B cell (primary cell): ENCODE measurements around the gene SH3D19. TPM values are rescaled to one million over a fixed set of nuclear protein-coding genes. Genes with fewer than 3 reads are reported as not detected.

ENCODE experiments used
- ATAC-seq: fragments of 200-7000 bp; cut with Tn5 transposase; one replicate; pipeline ENCODE4 v1.10.0; 2021; ENCODE audit warnings: low read depth, mild to moderate bottlenecking, moderate number of reproducible peaks, moderate library complexity
- CTCF ChIA-PET: fragments of 350-600 bp; sonication (Branson Sonifier 250); formaldehyde crosslinking; loops from one replicate; lab custom pipeline; 2021; ENCODE audit warnings: antibody characterized with exemption, inconsistent platforms; lab: Charles Lee
- POLR2A ChIA-PET: fragments of 350-600 bp; sonication (Branson Sonifier 250); formaldehyde crosslinking; loops from one replicate; lab custom pipeline; 2021; ENCODE audit warnings: antibody characterized with exemption; lab: Charles Lee
- DNase-seq: peaks from one replicate; pipeline ENCODE4 v3.0.0; 2013
- H2AFZ ChIP-seq: 2 replicates; pipeline ENCODE4 v1.6.1; 2012; ENCODE audit warnings: mild to moderate bottlenecking, low read depth, low read length; ENCODE audit not compliant: insufficient read depth, poor library complexity, severe bottlenecking
- H3K27ac ChIP-seq, 2 donors: 1 replicate in 1 of 2; 2 replicates in 1 of 2; pipeline ENCODE4 v1.5.1; 2012 to 2013; ENCODE audit warnings: low read length in 2 of 2, mild to moderate bottlenecking in 2 of 2, moderate library complexity in 1 of 2
- H3K27me3 ChIP-seq, 4 experiments: fragments of 200-600 bp in 1 of 4; sonication (generic) in 1 of 4; replicated peaks in 1 of 4; 1 replicate in 2 of 4; 2 replicates in 2 of 4; pipeline versions ENCODE4 v1.6.1 to v1.7.0; 2013 to 2016; ENCODE audit warnings: low read length in 3 of 4, mild to moderate bottlenecking in 2 of 4, mixed read lengths in 1 of 4, moderate library complexity in 1 of 4; ENCODE audit not compliant: insufficient read depth in 4 of 4, control insufficient read depth in 3 of 4; ENCODE audit errors: control extremely low read depth in 1 of 4
- H3K36me3 ChIP-seq, 2 experiments: replicated peaks in 1 of 2; 1 replicate in 1 of 2; 2 replicates in 1 of 2; pipeline versions ENCODE4 v1.6.1 to v1.7.1; 2013; ENCODE audit warnings: low read length in 1 of 2; ENCODE audit not compliant: insufficient read depth in 2 of 2, control insufficient read depth in 1 of 2; ENCODE audit errors: control extremely low read depth in 1 of 2, extremely low read depth in 1 of 2
- H3K4me1 ChIP-seq, 2 donors: fragments of 200-600 bp in 1 of 2; sonication (generic) in 1 of 2; 1 replicate in 1 of 2; 2 replicates in 1 of 2; pipeline versions ENCODE4 v1.5.1 to v1.6.1; 2013 to 2017; ENCODE audit warnings: low read length in 2 of 2; ENCODE audit not compliant: control insufficient read depth in 2 of 2, insufficient read depth in 2 of 2
- H3K4me2 ChIP-seq: replicated peaks from 2 replicates; pipeline ENCODE3; 2012; ENCODE audit warnings: mild to moderate bottlenecking, low read depth, low read length; ENCODE audit not compliant: poor library complexity, severe bottlenecking
- H3K4me3 ChIP-seq, 5 experiments: fragments of 200-600 bp in 1 of 5; sonication (generic) in 1 of 5; 1 replicate in 3 of 5; 2 replicates in 2 of 5; pipeline versions ENCODE4 v1.5.1 to v1.7.0; 2011 to 2016; ENCODE audit warnings: low read length in 4 of 5, mild to moderate bottlenecking in 4 of 5, low read depth in 2 of 5, control low read depth in 1 of 5, moderate library complexity in 1 of 5; ENCODE audit not compliant: insufficient read depth in 1 of 5; ENCODE audit errors: control extremely low read depth in 1 of 5, extremely low read depth in 1 of 5
- H3K79me2 ChIP-seq: fragments of 200-600 bp; sonication (generic); one replicate; pipeline ENCODE4 v1.6.0; 2016; ENCODE audit warnings: low read length; ENCODE audit not compliant: control insufficient read depth, insufficient read depth
- H3K9ac ChIP-seq: fragments of 200-600 bp; sonication (generic); 2 replicates; pipeline ENCODE4 v1.6.1; 2017; ENCODE audit warnings: mild to moderate bottlenecking, low read length, moderate library complexity
- H3K9me3 ChIP-seq, 3 donors: one replicate each; pipeline versions ENCODE4 v1.6.1 to v1.7.1; 2013; ENCODE audit warnings: low read length in 2 of 3; ENCODE audit not compliant: control insufficient read depth in 2 of 3, insufficient read depth in 1 of 3; ENCODE audit errors: control extremely low read depth in 1 of 3
- H4K20me1 ChIP-seq: 2 replicates; pipeline ENCODE4 v1.6.0; 2012; ENCODE audit warnings: mild to moderate bottlenecking, low read length; ENCODE audit not compliant: insufficient read depth, control insufficient read depth, poor library complexity, severe bottlenecking
- H3K27ac Mint-ChIP-seq: one replicate; pipeline ENCODE4 v1.8.0; 2021; ENCODE audit warnings: mixed read lengths
- H3K27me3 Mint-ChIP-seq: one replicate; pipeline ENCODE4 v1.8.0; 2021; ENCODE audit warnings: mixed read lengths
- H3K4me1 Mint-ChIP-seq: one replicate; pipeline ENCODE4 v1.8.0; 2021; ENCODE audit warnings: mixed read lengths
- H3K4me3 Mint-ChIP-seq: one replicate; pipeline ENCODE4 v1.8.0; 2021; ENCODE audit warnings: mixed read lengths
- H3K9me3 Mint-ChIP-seq: one replicate; pipeline ENCODE4 v1.8.0; 2022; ENCODE audit warnings: mixed read lengths; ENCODE audit not compliant: insufficient read depth
- EZH2 ChIP-seq: IDR thresholded peaks from 2 replicates; pipeline ENCODE4 v1.6.1; 2012; ENCODE audit warnings: borderline replicate concordance, low read depth, mild to moderate bottlenecking, moderate library complexity, low read length; ENCODE audit not compliant: insufficient read depth, poor library complexity, severe bottlenecking
- WGBS: methylation state at CpG from one replicate; pipeline ENCODE4 v1.1.5; 2013; ENCODE audit warnings: missing lambda C conversion rate; ENCODE audit not compliant: insufficient coverage; 5-methylcytosine and 5-hydroxymethylcytosine counted together
- intact Hi-C: fragments of 100-400 bp; cut with micrococcal nuclease; formaldehyde crosslinking; loops from one replicate; pipeline ENCODE4 v1.10.0; 2022
- polyA plus RNA-seq: library from polyadenylated mRNA; depleted of rRNA; stranded (reverse); fragments of >200 nt; gene quantifications from 2 replicates; pipeline ENCODE4 v1.2.3, GENCODE V29; 2012
- total RNA-seq, 2 donors: library from RNA; stranded (reverse); fragments of 120-200 nt in 1 of 2; gene quantifications; 1 replicate in 1 of 2; 2 replicates in 1 of 2; pipeline versions ENCODE4 v1.2.3 to v1.2.4, GENCODE V29; 2013 to 2022
- TF ChIP-seq, protein P1 (sequence below): fragments of 200-600 bp; IDR thresholded peaks from one replicate; pipeline ENCODE4 v1.8.0; 2022; ENCODE audit warnings: antibody characterized with exemption, mild to moderate bottlenecking

Gene SH3D19
- total and polyA plus RNA-seq, 2 donors (not counting 1 experiment from before 2014, with no cell fraction given), result 0.01 TPM; not detected in 1

DNA sequence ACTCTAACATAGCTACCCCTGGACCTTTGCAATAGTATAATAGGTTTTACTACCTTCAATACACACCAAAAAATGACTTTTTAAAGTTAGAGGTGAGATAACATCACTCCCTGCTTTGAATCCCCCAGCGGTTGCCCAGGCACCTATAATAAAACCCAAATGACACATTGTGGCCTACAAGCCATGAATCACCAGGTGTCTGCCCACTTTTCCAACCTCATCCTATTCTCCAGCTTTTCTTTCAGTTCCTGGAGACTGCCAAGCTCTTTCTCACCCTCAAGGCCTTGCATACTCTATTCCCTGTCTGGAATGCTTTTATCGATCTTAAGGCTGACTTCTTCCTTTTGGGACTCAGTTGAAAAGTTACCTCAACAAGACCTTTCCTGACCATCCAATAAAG lies 64.9 kb downstream of the SH3D19 start:
- H2AFZ ChIP-seq, result no peak overlapping the region
- ChIA-PET CTCF (no interaction called here), POLR2A (no interaction called here)
- no peaks in the 10 kb centered on the region for H3K27me3 ChIP-seq
- no peaks in the 10 kb centered on the region for H3K36me3 ChIP-seq
- peaks cover 0 to 7% (median 0%) of the 10 kb centered on the region in 3 donors for H3K9me3 ChIP-seq
- ATAC-seq (no peak), DNase-seq (no peak)
- Mint-ChIP-seq H3K27ac (no peak overlapping the region), H3K27me3 (peaks cover 5% of the 10 kb centered on the region), H3K9me3 (no peaks in the 10 kb centered on the region), H3K4me1 (no peaks in the 10 kb centered on the region), H3K4me3 (no peak overlapping the region)
- 100% methylated on average over 2 of the region's 2 CpGs for WGBS
- H3K4me1 ChIP-seq, result no peaks in the 10 kb centered on the region
- no peaks in the 10 kb centered on the region for H4K20me1 ChIP-seq
- no peak overlapping the region for H3K4me2 ChIP-seq
- no peak overlapping the region for H3K4me3 ChIP-seq
- no peak overlapping the region for H3K27ac ChIP-seq
- TF ChIP-seq, protein P1, sequence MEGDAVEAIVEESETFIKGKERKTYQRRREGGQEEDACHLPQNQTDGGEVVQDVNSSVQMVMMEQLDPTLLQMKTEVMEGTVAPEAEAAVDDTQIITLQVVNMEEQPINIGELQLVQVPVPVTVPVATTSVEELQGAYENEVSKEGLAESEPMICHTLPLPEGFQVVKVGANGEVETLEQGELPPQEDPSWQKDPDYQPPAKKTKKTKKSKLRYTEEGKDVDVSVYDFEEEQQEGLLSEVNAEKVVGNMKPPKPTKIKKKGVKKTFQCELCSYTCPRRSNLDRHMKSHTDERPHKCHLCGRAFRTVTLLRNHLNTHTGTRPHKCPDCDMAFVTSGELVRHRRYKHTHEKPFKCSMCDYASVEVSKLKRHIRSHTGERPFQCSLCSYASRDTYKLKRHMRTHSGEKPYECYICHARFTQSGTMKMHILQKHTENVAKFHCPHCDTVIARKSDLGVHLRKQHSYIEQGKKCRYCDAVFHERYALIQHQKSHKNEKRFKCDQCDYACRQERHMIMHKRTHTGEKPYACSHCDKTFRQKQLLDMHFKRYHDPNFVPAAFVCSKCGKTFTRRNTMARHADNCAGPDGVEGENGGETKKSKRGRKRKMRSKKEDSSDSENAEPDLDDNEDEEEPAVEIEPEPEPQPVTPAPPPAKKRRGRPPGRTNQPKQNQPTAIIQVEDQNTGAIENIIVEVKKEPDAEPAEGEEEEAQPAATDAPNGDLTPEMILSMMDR, result no peak
- TF ChIP-seq EZH2, result no peak
- H3K79me2 ChIP-seq, result no peaks in the 10 kb centered on the region
- H3K9ac ChIP-seq, result no peak overlapping the region
- intact Hi-C loops, result no loop called here

DNA sequence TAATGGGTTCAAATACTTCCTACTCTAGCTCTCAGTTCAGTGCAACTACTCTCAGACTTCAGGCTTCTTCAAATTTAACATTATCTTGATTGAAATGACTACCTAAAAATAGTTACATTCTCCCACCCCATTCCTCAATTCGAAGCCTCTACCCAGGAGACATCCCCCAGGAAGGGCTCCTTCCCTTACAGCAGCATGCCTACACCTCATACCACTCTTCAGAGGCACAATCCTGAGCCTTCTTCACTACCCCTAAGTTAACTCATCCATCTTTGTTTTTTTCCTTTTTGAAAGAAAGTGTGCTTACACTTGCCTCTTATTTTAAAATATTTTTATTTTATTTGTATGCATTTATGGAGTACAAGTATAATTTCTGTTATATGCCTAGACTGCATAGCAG lies 65.7 kb downstream of the SH3D19 start:
- Mint-ChIP-seq H3K4me3 (no peak overlapping the region), H3K4me1 (no peaks in the 10 kb centered on the region), H3K27me3 (peaks cover 5% of the 10 kb centered on the region), H3K9me3 (no peaks in the 10 kb centered on the region), H3K27ac (no peak overlapping the region)
- H3K4me2 ChIP-seq, result no peak overlapping the region
- no peaks in the 10 kb centered on the region for H4K20me1 ChIP-seq
- ChIA-PET POLR2A (no interaction called here), CTCF (no interaction called here)
- no peaks in the 10 kb centered on the region for H3K79me2 ChIP-seq
- no peak for DNase-seq
- no peak overlapping the region for H3K27ac ChIP-seq
- no peaks in the 10 kb centered on the region for H3K27me3 ChIP-seq
- 68% methylated on average over 1 of the region's 1 CpG for WGBS
- intact Hi-C loops, result no loop called here
- peaks cover 0 to 7% (median 0%) of the 10 kb centered on the region in 3 donors for H3K9me3 ChIP-seq
- H3K9ac ChIP-seq, result no peak overlapping the region
- TF ChIP-seq, protein P1, result no peak
- no peak for TF ChIP-seq EZH2
- H3K4me3 ChIP-seq, result no peak overlapping the region
- no peaks in the 10 kb centered on the region for H3K36me3 ChIP-seq
- H3K4me1 ChIP-seq, result no peaks in the 10 kb centered on the region
- no peak overlapping the region for H2AFZ ChIP-seq
- ATAC-seq, result no peak
